GM10847 (cell line): ENCODE results near the gene KIAA1217.

Experiments
- POLR2A ChIP-seq: IDR thresholded peaks from 2 replicates; pipeline ENCODE4 v1.6.1; 2011; ENCODE audit not compliant: insufficient read length; ENCODE audit errors: extremely low read depth

Gene KIAA1217

DNA sequence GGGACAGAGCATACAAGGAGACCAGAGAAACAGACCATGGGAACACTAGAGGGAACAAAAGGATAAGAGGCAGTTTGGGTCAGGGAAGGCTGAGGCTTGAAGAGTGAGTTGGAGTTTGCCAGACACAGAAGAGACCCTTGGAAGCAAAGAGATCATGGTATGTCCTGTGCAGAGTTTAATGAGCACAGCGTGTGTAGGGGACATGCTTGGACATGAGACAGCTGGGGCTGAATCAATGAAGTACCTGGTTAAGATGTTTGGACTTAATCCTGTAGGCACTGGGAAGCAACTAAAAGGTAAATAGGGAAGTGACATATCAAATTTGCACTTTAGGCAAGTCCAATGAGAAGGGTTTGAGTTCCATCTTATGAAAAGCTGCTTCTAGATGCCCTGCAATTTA lies 79.6 kb downstream of the KIAA1217 start:
- TF ChIP-seq POLR2A = no peak

DNA sequence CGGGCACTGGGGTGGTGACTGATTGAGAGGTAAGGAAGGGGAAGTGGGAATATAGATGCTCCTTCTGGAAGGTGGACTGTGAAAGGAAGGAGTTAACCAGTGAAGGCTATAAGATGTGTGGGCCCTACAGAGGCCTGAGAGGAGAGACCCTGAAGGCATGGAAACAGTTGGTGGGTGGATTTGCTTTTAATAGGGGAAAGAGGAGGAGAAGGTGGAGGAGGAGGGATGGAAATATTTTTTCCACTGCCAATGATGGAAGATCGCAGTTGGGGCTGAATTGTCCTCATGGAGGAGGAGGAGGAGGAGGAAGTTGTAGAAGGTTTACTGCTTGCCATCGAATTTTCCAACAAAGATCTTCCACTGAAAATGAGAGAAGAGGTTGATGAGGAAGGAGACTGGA lies 80.3 kb downstream of the KIAA1217 start:
- no peak for TF ChIP-seq POLR2A

DNA sequence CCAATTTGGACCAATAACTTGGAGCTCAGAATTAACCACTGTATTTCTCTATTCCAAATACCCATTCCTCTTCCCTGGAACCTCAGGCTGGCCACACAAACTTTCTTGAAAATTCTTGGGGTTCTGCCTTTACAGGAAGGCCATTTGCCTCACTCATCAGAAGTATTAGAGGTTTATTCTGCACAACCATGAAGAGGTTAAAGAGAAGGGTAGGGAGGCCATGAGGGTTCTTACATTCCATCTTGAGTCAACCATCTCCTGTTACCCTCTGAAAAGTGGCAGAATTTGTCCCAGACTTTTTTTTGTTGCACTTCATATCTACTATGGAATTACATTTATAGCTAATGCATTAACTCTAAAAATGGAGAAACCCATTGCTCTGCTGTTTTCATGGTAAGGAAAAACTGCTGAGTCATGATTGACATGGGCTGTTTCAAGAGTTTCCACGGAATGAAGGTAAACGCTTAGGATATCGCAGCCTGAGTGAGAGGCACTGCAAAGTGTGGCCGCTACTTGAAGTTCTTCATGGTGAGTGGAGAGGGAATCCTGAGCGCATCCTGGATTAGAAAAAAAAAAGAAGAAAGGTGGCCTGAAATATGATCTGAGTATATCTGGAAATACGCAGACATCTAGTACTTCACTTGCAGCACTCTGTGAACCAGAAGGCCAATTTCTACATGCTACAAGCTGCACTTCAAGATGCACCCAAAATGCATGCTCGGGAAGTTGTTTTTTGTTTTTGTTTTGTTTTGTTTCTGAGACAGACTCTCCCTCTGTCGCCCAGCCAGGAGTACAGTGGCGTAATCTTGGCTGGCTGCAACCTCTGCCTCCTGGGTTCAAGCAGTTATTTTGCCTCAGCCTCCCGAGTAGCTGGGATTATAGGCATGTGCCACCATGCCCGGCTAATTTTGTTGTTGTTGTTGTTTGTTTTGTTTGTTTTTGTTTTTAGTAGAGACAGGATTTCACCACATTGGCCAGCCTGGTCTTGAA lies 83.7 kb downstream of the KIAA1217 start:
- TF ChIP-seq POLR2A = no peak

DNA sequence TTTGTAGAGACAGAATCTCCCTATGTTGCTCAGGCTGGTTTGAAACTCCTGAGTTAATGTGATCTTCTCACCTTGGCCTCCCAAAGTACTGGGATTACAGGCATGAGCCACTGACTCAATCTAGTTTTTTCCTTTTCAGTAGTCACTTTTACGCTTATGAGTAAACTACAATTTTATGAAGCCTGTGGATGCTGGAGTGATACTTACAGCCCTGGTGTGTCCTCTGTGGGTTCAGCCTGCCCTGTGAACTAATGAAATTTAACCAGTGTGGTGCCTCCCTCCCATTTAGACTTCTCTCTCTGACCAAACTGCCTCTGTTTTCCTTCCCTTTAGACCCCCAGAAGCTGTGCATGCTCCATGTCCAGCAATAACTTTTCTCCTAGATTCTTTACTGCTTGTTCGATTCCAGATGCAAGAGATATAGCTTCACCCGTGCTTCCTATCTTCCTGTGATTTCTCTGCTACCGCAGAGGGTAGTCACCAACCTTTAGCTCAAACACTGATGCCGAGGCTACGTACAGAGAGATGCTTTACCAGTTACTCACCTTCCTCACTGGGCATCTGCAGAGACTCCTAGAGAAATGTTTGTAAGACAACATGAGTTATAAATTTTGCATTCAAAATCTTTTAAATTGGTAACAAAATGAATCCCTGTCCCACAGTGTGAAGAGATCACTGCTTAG lies 90.8 kb downstream of the KIAA1217 start:
- TF ChIP-seq POLR2A = no peak

DNA sequence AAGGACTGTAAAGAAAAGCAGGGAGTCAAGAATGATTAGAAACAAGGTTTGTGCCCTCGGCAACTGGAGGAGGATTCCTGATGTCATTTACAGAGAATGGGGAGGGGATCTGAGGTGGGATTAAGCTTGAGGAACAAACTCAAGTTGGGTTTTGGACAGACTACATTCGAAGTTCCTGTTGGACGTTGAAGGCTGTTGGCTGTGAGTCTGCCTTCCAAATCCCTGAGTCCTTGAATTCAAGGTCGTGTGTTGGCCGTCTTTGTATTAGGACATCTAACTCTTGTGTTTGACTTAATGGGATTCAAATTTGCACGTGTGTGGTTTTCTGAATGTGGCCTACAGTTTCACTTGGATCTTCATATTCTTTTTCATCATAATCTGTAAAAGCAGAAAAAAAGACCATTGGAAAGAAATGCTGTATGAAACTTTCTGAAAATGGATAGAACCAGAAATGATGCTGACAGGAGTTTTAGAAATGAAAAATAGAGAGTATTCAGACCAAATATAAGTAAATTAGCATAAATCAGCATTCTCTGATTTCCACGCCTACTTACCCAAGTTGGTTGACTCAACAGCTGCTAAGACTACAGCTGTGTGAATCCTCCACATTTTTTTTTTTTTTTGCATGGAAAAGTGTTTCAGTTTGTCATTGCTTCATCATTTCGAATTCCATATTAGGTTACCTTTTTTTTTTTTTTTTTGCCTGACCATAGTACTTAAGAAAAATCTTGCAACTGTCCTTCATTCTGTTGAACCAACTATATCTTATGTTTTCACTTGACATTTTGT lies 94.8 kb downstream of the KIAA1217 start:
- no peak for TF ChIP-seq POLR2A

DNA sequence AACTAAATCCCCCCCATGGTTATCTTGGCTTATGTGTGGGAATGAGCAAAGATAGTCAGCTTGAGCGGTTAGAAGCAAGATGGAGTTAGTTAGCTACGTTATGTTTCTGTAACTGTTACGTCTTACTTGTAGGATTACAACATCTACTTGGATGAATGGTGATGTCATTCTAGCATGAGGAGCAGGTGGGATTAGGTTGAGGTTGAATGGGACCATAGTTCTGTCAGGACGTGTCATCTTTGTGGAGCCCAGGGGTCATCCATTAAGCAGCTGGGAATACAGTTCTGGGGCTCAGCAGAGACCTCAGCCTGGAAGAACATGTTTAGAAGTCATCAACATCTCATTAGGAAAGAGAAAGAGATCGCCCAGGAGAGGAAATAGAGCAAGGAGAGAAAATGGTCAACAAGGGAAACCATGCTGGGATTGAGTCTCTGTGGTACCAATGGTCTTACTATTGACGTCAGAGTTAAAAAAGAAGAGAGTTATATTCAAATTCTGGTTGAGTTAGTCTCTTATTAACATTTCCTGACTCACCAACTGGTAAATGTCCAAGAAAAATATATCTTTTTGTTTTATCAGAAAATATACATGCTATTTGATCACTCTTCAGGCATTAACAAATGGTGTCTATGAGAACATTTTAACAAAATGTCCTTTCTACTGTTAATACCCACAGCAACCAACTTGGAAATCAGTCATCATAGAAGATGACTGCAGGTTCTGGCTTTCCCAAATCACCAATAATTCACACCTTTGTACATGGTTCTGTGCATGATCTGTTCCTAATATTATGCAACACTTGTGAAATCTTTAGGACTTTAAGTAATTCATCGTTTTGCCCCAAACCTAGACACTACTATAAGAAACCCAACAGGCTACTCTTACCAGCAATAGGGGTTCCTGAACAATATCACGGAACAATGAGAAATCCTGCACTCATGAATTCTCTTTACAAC lies 96.9 kb downstream of the KIAA1217 start:
- no peak for TF ChIP-seq POLR2A

DNA sequence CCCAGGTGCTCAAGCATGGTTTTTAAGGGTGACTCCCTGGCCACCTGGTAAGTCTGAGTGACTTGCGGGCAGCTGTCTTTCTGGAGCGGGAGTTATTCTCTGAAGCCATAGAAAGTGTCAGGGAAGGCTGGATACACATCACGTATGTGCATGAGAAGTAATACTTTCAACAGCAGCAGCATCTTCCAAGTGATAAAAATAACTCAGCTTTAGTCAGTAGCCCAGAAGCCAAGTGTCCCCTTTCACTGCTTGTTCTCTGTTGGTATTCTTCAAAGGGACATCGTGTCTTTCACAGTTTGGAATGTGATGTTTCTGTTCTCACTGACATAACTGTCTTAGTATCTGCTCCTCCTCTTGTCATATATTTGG lies 97.6 kb downstream of the KIAA1217 start:
- TF ChIP-seq POLR2A = no peak

DNA sequence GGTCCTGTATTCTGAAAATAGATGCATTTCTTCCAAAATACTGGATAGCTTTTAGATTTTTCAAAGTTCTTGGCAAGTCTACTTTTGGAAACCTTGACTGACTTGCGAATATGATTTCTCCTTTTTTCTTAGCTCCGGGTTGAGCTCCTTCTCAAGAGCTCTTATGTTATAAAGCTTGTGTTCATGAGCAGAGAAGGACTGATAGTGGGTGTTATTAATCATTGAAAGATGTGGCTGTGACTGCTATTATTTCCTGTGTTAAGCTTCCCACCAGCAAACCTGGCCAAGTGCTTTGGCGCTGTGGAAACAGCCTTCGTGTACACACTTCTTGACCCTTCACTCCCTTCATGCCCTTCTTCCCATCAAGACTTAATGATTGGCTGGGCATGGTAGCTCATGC lies 98.2 kb downstream of the KIAA1217 start:
- no peak for TF ChIP-seq POLR2A

DNA sequence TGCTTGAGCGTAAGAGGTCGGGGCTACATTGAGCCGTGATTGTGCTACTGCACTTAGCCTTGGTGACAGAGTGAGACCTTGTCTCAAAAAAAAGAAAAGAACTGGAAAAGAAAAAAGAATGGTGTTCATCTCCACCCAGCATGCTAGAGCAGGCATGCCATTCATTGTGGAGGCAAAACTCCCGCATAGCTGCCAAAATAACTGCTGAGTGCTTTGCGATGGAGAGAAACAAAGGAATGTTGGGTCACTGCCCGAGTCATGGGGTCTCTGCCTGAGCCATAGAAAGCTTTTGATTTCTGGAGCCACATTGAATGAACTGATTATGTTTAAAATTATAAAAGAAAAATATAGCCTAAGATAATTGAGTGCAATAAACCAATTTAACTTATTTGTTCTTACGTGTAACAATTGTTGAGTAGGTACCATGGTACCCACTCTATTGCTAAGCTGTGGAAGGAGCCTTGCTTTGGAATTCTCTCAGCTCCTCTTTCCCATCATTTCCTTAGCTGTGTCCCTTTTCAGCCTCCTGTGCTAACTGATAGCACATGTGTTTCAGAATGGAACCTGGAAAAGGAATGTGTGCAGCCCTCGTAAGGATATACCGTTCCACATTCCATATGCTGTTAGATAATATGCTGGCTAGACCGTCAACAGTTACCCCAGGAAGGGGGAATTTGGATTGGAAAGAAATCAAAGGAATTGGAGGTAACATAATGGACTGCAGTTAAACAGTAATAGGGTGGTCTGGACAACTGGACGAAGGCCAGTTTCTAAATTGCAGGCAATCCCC lies 99.0 kb downstream of the KIAA1217 start:
- TF ChIP-seq POLR2A = no peak

DNA sequence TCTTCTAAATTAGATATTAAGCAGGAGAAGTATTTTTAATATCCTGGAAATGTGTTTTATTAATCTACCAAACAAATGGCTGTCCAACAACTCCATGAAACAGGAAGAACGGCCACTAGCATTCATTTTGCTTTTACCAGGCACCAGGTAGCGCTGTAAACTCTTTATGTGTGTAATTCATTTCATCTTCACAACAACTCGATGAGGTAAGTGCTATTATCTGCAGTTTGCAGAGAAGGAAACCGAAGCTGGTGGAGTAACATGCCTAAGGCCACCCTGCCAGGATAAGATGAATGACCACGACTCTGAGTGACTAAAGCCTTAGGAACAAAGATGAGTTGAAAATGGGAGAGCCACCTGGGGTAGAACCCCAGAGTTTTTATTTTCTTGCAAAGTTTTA lies 101.2 kb downstream of the KIAA1217 start:
- no peak for TF ChIP-seq POLR2A

DNA sequence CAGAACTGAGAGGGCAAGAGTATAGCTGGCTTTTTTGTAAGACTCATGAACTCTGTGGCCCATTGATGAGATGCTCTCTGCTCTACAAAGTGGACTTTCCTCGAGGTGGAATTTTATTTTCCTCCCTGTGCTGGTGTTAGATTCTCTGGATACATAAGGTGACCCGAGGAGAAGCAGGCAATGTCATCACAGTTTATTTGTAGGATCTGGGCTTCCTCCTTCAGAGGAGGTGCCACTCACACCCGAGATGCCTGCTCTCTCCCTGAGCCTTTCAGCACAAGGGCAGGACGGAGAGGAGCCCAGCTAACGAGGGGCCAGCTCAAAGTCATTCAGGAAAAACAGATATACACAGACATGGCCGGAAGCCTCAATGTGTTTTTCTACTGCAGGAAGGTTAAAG lies 103.0 kb downstream of the KIAA1217 start:
- no peak for TF ChIP-seq POLR2A

DNA sequence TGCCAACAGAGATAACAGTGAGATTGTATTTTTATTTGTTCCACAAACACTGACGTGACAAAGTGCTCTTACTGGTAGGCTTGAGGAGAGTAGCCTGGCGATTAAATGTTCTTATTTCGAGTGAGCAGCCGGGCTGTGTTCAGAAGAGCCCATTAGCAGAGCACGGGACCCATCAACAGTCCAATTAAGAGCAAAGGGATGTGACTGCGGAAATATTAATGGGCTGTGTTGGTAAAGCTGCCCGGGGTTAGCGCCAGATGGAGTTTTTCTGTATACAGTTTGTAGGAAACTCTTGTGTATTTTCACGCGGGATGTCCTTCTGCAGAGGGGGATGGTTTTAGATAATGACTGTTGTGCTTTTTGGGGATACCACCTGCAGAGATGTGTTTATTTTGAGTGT lies 104.3 kb downstream of the KIAA1217 start:
- no peak for TF ChIP-seq POLR2A

DNA sequence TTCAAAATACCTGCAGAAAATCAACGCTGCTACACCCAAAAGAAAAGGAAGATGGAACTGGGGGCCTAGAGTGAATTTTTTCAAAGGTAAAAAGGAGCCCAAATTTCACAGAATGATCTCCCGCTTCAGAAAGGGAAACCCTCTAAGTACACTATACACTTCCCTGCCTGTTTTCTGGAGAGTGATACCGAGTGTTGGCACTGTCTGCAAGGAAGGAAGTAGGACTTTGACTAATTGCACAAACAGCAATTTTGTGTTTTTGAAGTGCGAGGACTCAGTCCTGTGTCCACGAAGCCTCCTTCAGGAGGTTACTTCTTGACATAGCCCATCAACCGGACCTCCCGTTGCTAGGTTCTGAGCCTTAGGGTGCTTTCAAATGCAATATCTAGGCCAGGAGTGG lies 106.3 kb downstream of the KIAA1217 start:
- TF ChIP-seq POLR2A = no peak

DNA sequence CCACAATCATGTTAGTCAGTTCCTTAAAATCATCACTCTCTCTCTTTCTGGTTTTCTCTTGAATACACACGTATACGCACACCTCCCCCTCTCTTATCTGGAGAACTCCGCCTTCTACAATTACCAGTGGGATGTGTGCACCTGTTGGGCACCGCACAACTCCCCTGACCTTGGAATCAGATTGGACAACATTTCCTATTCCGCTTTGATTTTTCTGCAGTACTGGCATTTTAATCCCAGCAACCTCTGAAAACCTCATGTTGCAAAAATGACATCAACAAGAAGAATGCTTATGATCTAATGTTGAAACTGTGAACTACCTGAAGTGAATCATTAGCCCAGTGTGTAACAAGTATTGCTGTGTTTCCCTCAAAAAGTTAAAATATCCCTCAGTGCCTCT lies 109.6 kb downstream of the KIAA1217 start:
- TF ChIP-seq POLR2A = no peak
